GM19328 (cell line): Measurements from ENCODE around the gene ADAMTS2.
"Not testable (repeated sequence)": the region's sequence is repeated elsewhere in the genome, so short reads cannot be mapped to it uniquely, and the experiment has no call there.

Experiments used
- ATAC-seq: cut with Tn5 transposase; IDR thresholded peaks from one replicate; pipeline ENCODE4 v1.9.1; 2021; ENCODE audit warnings: mild to moderate bottlenecking, moderate library complexity; ENCODE audit not compliant: unreplicated experiment

The ADAMTS2 gene

GRCh38 chr5:179120421-179120861 lies 224.8 kb downstream of the ADAMTS2 start:
- no peak for ATAC-seq

GRCh38 chr5:179119415-179120170 lies 225.7 kb downstream of the ADAMTS2 start:
- ATAC-seq: no peak

- no peak for ATAC-seq
Observed at GRCh38 chr5:179118756-179119414, 226.4 kb downstream of the ADAMTS2 start.

- ATAC-seq: no peak
Observed at GRCh38 chr5:179118338-179118737, 226.9 kb downstream of the ADAMTS2 start.

GRCh38 chr5:179115845-179116524 lies 229.3 kb downstream of the ADAMTS2 start:
- ATAC-seq: no peak

GRCh38 chr5:179115307-179115706 lies 230.0 kb downstream of the ADAMTS2 start:
- ATAC-seq: no peak

- no peak for ATAC-seq
Observed at GRCh38 chr5:179114756-179115155, 230.5 kb downstream of the ADAMTS2 start.

- no peak for ATAC-seq
Observed at GRCh38 chr5:179113945-179114641, 231.2 kb downstream of the ADAMTS2 start.

- no peak for ATAC-seq
Observed at GRCh38 chr5:179113143-179113530, 232.1 kb downstream of the ADAMTS2 start.

GRCh38 chr5:179112469-179113142 lies 232.7 kb downstream of the ADAMTS2 start:
- ATAC-seq: no peak

GRCh38 chr5:179111267-179112207 lies 233.7 kb downstream of the ADAMTS2 start:
- ATAC-seq: no peak

- no peak for ATAC-seq
Observed at GRCh38 chr5:179110528-179110927, 234.7 kb downstream of the ADAMTS2 start.

GRCh38 chr5:179101282-179101681 lies 244.0 kb downstream of the ADAMTS2 start:
- not testable (repeated sequence) for ATAC-seq

- ATAC-seq: no peak
Observed at GRCh38 chr5:179089502-179089901, 255.8 kb downstream of the ADAMTS2 start.

GRCh38 chr5:179080724-179081123 lies 264.5 kb downstream of the ADAMTS2 start:
- no peak for ATAC-seq

GRCh38 chr5:179079165-179079987 lies 265.9 kb downstream of the ADAMTS2 start:
- ATAC-seq: no peak

GRCh38 chr5:179065703-179066102 lies 279.6 kb downstream of the ADAMTS2 start:
- ATAC-seq: no peak

GRCh38 chr5:179061025-179061424 lies 284.2 kb downstream of the ADAMTS2 start:
- no peak for ATAC-seq
